Skeletal muscle tissue (tissue), 4 donors: Measurements from ENCODE around the gene SAA1. TPM values are rescaled to one million over a fixed set of nuclear protein-coding genes. Genes with fewer than 3 reads are reported as not detected.

Experiments
- H3K27ac ChIP-seq: one replicate; pipeline ENCODE4 v1.7.0; 2013; ENCODE audit warnings: mild to moderate bottlenecking, low read depth, low read length, inconsistent platforms
- H3K27me3 ChIP-seq, 3 donors: one replicate each; pipeline ENCODE4 v1.7.0; 2013; ENCODE audit warnings: low read length in 3 of 3; ENCODE audit not compliant: control insufficient read depth in 3 of 3, insufficient read depth in 3 of 3
- H3K36me3 ChIP-seq, 3 donors: one replicate each; pipeline ENCODE4 v1.7.0; 2013; ENCODE audit warnings: low read length in 3 of 3; ENCODE audit not compliant: control insufficient read depth in 3 of 3, insufficient read depth in 3 of 3
- H3K4me1 ChIP-seq, 3 donors: one replicate each; pipeline ENCODE4 v1.7.0; 2013; ENCODE audit warnings: low read length in 3 of 3, mild to moderate bottlenecking in 3 of 3; ENCODE audit not compliant: control insufficient read depth in 3 of 3, insufficient read depth in 3 of 3
- H3K4me3 ChIP-seq, 3 donors: one replicate each; pipeline ENCODE4 v1.7.0; 2013; ENCODE audit warnings: low read length in 3 of 3
- H3K9ac ChIP-seq, 3 donors: one replicate each; pipeline ENCODE4 v1.7.0; 2013; ENCODE audit warnings: low read length in 3 of 3, mild to moderate bottlenecking in 3 of 3, moderate library complexity in 2 of 3, low read depth in 1 of 3
- H3K9me3 ChIP-seq, 3 donors: one replicate each; pipeline ENCODE4 v1.7.0; 2013; ENCODE audit warnings: low read length in 3 of 3; ENCODE audit not compliant: control insufficient read depth in 3 of 3
- total RNA-seq: library from RNA; depleted of rRNA; stranded (reverse); fragments of >200 nt; gene quantifications from one replicate; pipeline ENCODE4 v1.2.3, GENCODE V29; 2014
- donor health status: Osteomylitis.

The SAA1 gene
- total RNA-seq, 1 donor from 2014 or later, result not detected

GRCh38 chr11:18307461-18308139 is 41.5 kb downstream of the SAA1 start:
- peaks cover 11 to 47% (median 39%) of the 10 kb centered on the region in 3 donors for H3K36me3 ChIP-seq
- H3K9me3 ChIP-seq, result no peaks in the 10 kb centered on the region
- no peaks in the 10 kb centered on the region for H3K4me1 ChIP-seq
- no peaks in the 10 kb centered on the region for H3K27me3 ChIP-seq
- H3K4me3 ChIP-seq, result no peak overlapping the region
- H3K27ac ChIP-seq, result no peak overlapping the region
- no peak overlapping the region for H3K9ac ChIP-seq

- peaks cover 11 to 42% (median 39%) of the 10 kb centered on the region in 3 donors for H3K36me3 ChIP-seq
These were observed 42.2 kb downstream of the SAA1 start for GRCh38 chr11:18308242-18308641.

GRCh38 chr11:18309691-18310090 is 43.6 kb downstream of the SAA1 start:
- Histone ChIP-seq H3K27ac (no peak overlapping the region), H3K36me3 (peaks cover 10 to 39% (median 37%) of the 10 kb centered on the region in 3 donors), H3K27me3 (no peaks in the 10 kb centered on the region), H3K9ac (no peak overlapping the region), H3K4me3 (no peak overlapping the region), H3K4me1 (no peaks in the 10 kb centered on the region), H3K9me3 (no peaks in the 10 kb centered on the region)

More at GRCh38 chr11:18308242-18308641, 42.2 kb downstream of the SAA1 start:
- H3K9me3 ChIP-seq, result no peaks in the 10 kb centered on the region
- no peak overlapping the region for H3K27ac ChIP-seq
- H3K9ac ChIP-seq, result no peak overlapping the region
- no peaks in the 10 kb centered on the region for H3K4me1 ChIP-seq
- no peaks in the 10 kb centered on the region for H3K27me3 ChIP-seq
- no peak overlapping the region for H3K4me3 ChIP-seq

GRCh38 chr11:18310800-18311340 is 44.8 kb downstream of the SAA1 start:
- Histone ChIP-seq H3K4me1 (no peaks in the 10 kb centered on the region), H3K9me3 (no peaks in the 10 kb centered on the region), H3K27me3 (no peaks in the 10 kb centered on the region), H3K27ac (no peak overlapping the region), H3K4me3 (no peak overlapping the region), H3K36me3 (peaks cover 6 to 33% (median 30%) of the 10 kb centered on the region in 3 donors), H3K9ac (no peak overlapping the region)

- Histone ChIP-seq H3K27ac (no peak overlapping the region), H3K9me3 (no peaks in the 10 kb centered on the region), H3K4me1 (no peaks in the 10 kb centered on the region), H3K36me3 (peaks cover 3 to 28% (median 25%) of the 10 kb centered on the region in 3 donors), H3K9ac (no peak overlapping the region), H3K27me3 (no peaks in the 10 kb centered on the region), H3K4me3 (no peak overlapping the region)
These were observed 45.9 kb downstream of the SAA1 start for GRCh38 chr11:18312012-18312411.

- H3K4me1 ChIP-seq, result no peaks in the 10 kb centered on the region
- no peaks in the 10 kb centered on the region for H3K9me3 ChIP-seq
- H3K27me3 ChIP-seq, result no peaks in the 10 kb centered on the region
- H3K27ac ChIP-seq, result no peak overlapping the region
- H3K9ac ChIP-seq, result no peak overlapping the region
- H3K4me3 ChIP-seq, result no peak overlapping the region
- H3K36me3 ChIP-seq, result peaks cover 3 to 26% (median 25%) of the 10 kb centered on the region in 3 donors
These were observed 46.8 kb downstream of the SAA1 start for GRCh38 chr11:18312663-18313420.

GRCh38 chr11:18313965-18314763 is 48.1 kb downstream of the SAA1 start:
- Histone ChIP-seq H3K27me3 (no peaks in the 10 kb centered on the region), H3K36me3 (peaks cover 3 to 16% (median 15%) of the 10 kb centered on the region in 3 donors), H3K27ac (no peak overlapping the region), H3K9ac (no peak overlapping the region), H3K4me1 (no peaks in the 10 kb centered on the region), H3K4me3 (no peak overlapping the region), H3K9me3 (no peaks in the 10 kb centered on the region)

GRCh38 chr11:18314784-18315523 is 48.9 kb downstream of the SAA1 start:
- H3K27me3 ChIP-seq, result no peaks in the 10 kb centered on the region
- no peak overlapping the region for H3K4me3 ChIP-seq
- H3K4me1 ChIP-seq, result no peaks in the 10 kb centered on the region
- H3K27ac ChIP-seq, result no peak overlapping the region
- peaks cover 3 to 9% (median 8%) of the 10 kb centered on the region in 3 donors for H3K36me3 ChIP-seq
- H3K9ac ChIP-seq, result no peak overlapping the region
- no peaks in the 10 kb centered on the region for H3K9me3 ChIP-seq

GRCh38 chr11:18315893-18316292 is 49.8 kb downstream of the SAA1 start:
- no peak overlapping the region for H3K4me3 ChIP-seq
- H3K9ac ChIP-seq, result no peak overlapping the region
- H3K4me1 ChIP-seq, result peaks cover 0 to 4% (median 1%) of the 10 kb centered on the region in 3 donors
- H3K9me3 ChIP-seq, result no peaks in the 10 kb centered on the region
- no peak overlapping the region for H3K27ac ChIP-seq
- H3K36me3 ChIP-seq, result no peaks in the 10 kb centered on the region
- H3K27me3 ChIP-seq, result no peaks in the 10 kb centered on the region
